NCI-H2107 treated with DMSO at 0.1 percent for 48 hours (cell line): Measurements from ENCODE around the gene TBX18.

ENCODE experiments used
- DNase-seq: peaks from one replicate; lab custom pipeline; 2025; ENCODE audit not compliant: unreplicated experiment; lab: John Stamatoyannopoulos, UW

The TBX18 gene

GRCh38 chr6:84749181-84749580 is 15.2 kb downstream of the TBX18 start:
- no peak for DNase-seq

DNA sequence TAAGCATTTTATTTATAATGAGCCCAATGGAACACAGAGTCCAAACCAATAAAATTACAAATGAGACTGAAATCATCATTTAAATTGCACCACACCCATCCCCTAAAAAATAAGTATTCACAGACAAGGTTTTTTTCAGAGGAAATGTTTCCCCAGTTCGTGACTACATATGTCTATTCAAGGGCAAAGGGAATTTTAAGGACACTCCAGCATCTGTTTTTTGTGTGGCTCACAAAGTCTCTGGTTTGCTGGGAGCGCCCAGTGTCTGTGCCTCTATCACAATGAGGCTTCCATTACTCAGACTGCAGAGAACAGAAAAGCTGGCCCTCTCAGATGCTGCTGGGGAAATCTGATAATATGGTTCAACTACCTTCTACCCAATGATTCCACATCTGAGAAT is 16.0 kb downstream of the TBX18 start:
- DNase-seq, result no peak

- no peak for DNase-seq
Measured at GRCh38 chr6:84743616-84744015, 20.8 kb downstream of the TBX18 start.

DNA sequence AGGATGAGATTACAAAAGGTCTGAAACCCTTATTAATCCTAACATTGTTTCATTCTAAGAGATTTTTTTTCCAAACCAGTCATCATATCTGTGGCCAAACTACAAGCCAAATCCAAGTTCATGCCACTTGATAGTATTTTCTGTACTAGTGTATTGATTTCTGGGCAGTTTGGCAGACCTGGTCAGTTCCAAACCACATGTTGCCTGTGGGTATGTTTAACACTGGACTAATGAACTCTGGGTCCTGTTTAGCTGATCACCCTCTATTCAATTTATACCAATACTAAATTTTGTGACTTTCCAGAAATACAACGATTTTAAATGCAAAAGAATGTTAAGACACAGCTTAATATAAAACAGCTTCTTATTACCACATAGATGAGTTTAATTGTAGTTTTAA is 24.0 kb downstream of the TBX18 start:
- no peak for DNase-seq

GRCh38 chr6:84739866-84740208 is 24.6 kb downstream of the TBX18 start:
- DNase-seq, result no peak

DNA sequence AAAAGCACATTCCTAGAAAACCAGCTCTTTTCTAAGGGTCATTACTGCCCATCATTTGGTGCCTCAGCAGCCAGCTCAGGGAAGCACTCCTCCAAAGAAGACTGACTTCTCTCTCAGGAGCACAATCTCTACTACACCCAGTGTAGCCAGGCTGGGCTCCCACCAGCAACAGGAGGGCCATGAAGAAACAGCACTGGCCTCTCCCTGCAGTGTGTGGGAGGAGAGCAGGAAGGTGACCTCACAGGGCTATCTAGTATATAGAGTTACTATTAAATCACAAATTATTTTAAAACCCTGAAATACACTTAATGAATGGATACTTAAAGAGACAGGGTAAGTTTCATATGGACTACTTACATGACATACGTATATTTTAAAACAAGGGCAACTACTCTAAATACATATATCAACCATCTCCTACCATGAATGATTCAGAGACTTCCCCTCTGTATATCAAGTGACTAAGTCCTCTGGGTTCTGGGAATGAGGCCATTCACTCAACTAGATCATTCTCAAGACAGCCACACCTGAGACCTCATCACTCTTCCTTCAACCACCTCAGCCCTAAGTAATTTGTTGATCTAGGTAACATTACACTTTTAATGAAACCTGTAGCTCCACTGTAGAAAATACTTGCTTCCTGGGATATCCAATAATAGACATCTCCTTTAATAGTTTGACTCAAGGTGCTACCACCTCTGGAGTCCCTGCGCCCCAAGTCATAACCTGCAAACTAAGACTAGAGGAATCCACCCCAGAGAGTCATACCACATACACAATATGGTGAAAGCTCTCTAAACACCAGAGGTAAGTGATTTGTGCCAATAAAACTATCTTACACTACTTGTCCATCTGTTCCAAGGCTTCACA is 25.2 kb downstream of the TBX18 start:
- no peak for DNase-seq

GRCh38 chr6:84733889-84734288 is 30.5 kb downstream of the TBX18 start:
- no peak for DNase-seq

DNA sequence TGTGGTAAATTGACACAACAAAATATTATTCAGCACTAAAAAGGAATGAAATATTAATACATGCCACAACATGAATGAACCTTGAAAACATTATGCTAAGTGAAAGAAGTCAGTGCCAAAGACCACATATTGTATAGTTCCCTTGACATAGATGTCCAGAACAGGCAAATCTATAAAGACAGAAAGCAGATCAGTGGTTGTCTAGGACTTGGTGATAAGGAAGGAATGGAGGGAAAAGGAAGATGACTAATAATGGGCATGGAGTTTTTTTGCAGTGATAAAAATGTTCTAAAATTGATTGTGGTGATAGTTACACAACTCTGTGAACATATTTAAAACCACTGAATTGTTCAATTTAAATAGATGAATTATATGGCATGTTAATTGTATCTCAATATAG is 32.5 kb downstream of the TBX18 start:
- no peak for DNase-seq

DNA sequence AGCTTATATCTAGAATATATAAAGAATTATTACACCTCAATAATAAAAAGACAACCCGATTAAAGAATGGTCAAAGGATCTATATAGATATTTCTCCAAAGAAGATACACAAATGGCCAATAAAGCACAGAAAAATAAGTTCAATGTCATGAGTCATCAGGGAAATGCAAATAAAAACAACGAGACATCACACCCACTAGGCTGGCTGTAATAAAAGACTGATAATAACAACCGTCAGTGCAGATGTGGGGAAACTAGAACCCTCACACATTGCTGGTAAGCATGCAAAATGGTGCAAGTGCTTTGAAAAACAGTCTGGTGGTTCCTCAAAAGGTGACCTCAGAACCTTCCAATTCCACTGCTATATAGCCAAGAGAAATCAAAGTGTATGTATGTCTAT is 33.0 kb downstream of the TBX18 start:
- DNase-seq, result no peak

DNA sequence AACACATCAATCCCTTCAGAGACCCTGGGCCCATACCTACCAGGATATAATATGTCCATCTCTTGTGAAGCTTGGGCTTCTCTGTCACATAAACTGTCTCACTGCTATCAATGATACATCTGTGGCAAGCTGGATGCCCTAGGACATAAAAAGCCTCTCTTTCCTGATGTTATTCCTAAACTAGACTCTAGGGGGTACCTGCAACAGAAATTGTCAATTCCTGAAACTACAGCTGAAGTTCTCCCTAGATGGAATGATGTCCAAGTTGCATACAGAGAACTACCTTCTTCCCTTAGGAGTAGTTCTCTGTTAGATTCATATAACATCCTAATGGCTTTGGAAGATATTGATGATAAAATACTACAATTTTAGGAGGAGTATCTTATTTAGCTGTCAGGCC is 35.8 kb downstream of the TBX18 start:
- no peak for DNase-seq

DNA sequence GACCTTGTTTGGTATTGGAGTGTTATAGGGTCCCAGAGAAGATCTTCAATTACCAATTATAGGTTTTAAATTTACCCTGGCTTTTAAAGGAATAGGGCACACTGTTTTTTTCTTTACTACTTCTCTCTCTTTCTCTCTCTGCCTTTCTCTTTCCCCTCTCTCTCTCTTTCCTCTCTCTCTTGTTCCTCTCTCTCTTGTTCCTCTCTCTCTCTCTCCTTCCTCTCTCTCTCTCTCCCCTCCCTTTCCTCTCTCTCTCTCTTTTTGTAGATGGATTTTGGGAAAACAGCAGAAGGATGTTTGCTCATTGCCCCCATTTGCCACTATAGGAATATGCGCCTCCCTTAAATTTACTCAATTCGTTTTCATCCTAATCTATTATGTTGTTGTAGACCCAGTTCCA is 45.2 kb downstream of the TBX18 start:
- no peak for DNase-seq

- no peak for DNase-seq
Measured at GRCh38 chr6:84718038-84718955, 46.1 kb downstream of the TBX18 start.

- DNase-seq, result no peak
Measured at GRCh38 chr6:84709121-84709520, 55.3 kb downstream of the TBX18 start.

DNA sequence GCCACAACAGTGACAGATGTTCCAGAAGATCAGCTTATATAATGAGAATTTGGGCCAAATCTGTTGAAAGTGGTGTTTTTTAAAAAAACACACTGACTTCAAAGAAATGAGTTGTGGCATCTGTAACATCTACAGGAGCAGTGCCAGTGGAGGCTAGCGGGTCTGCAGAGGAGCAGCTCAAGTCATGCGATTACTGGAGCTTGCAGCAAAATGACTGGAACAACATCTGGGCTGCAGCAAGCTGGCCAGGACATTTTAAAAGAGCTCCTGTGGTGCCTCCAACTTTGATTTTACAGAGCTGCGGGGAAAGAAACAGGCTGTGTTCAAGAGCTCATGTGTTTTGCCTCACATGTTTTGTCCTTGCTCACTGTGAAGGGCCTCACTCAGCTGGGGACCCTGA is 57.2 kb downstream of the TBX18 start:
- DNase-seq, result no peak

GRCh38 chr6:84696166-84696565 is 68.2 kb downstream of the TBX18 start:
- no peak for DNase-seq

- DNase-seq, result no peak
Measured at GRCh38 chr6:84691978-84692623, 72.3 kb downstream of the TBX18 start.

DNA sequence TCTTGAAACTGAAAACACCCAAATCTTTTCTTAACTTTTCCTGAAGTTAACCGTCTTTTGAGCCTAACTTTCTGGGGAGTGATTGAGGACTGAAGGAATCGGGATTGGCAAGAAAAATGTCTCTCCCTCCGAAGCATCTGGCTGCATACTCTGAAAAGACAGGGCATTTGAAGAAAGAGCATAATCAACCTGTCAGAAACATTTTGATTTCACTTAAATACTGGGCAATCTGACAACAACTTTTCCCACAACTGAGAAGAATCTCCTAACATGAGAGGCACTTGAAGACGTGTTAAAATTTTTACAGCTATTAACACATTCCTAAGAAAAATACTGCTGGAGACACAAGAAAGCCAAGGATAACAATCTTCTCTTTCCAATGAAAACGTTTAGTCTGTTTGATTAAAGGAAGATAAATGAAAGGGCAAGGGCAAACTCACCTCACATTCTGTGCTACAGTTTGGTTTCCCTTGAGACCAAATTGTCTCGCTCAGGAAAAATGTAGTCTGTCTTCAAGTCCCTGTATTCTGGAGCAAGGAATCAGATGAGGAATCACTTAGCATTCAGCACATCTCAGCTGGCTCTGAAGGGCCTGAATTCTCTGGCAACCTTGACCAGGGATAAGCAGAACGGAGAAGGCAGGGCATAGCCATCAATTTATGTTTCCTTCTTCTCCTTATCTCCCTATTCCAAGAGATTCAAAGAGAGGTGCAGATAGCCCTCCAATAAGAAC is 76.1 kb downstream of the TBX18 start:
- DNase-seq, result no peak

DNA sequence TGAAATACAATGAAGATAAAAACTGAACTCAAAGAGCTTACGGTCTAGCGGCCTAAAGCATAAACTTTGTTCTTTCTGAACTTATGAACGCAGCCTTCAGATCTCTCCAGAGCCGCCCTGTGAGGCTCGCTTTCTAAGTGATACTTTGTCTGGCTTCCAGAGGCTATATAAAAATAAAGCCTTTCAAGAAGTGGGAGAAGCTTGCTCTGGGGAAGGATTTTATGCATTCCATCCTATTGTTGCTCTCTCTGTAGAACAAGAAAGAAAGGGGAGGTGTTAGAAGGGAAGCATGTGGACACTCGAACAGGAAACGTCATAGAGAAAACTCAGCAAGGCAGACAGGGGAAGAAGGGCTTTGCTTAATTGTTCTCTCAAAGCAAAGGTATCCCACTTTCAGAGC is 77.0 kb downstream of the TBX18 start:
- no peak for DNase-seq

DNA sequence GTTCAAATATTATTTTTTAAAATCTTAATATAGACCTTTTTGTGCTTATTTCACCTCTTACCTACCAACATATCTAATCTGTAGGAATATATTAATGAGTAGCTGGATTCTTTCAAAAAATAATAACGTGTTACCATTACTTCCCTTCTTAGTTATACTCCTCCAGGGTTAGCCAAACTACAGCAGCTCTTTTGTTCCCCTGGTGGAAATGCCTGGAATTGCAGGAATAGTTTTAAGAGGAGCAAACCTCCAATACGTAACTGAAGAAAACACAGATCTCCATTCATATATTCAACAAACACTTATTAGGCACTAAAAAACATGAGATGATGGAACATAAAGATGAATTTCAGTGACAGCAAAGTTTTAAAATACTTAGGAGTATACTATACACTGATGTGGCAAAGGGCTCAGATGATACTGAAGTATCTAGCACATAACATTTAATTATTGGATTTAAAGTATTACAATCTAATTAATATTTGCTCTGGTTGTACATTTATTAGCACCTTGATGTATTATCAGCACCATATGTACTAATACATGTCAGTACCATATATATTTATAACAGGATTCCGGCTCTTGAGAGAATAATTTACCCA is 78.3 kb downstream of the TBX18 start:
- DNase-seq, result no peak

- no peak for DNase-seq
Measured at GRCh38 chr6:84681693-84682326, 82.6 kb downstream of the TBX18 start.
